Naive thymus-derived CD8-positive, alpha-beta T cell (primary cell): Measurements from ENCODE around the gene CT45A10. TPM values are rescaled to one million over a fixed set of nuclear protein-coding genes. Genes with fewer than 3 reads are reported as not detected.
"Not testable (repeated sequence)": the region's sequence is repeated elsewhere in the genome, so short reads cannot be mapped to it uniquely, and the experiment has no call there.

Experiments
- ATAC-seq, 2 donors: fragments of 150-1000 bp; cut with Tn5 transposase in 1 of 2; sonication (Bioruptor Pico), chemical (Tn5 transposase) in 1 of 2; 1 replicate in 1 of 2; 2 replicates in 1 of 2; pipeline ENCODE4 v1.10.0; 2021; ENCODE audit warnings: mild to moderate bottlenecking in 2 of 2, moderate library complexity in 2 of 2
- POLR2A ChIA-PET: fragments of 350-600 bp; sonication (Branson Sonifier 250); formaldehyde crosslinking; loops from one replicate; lab custom pipeline; 2021; ENCODE audit warnings: antibody characterized with exemption; lab: Charles Lee
- DNase-seq, 10 donors: peaks; one replicate each; pipeline versions ENCODE4 v3.0.0 to v3.0.0-alpha.2; 2020 to 2022
- H3K27ac Mint-ChIP-seq, 10 donors: one replicate each; pipeline ENCODE4 v1.8.0; 2020 to 2022; ENCODE audit warnings: mild to moderate bottlenecking in 10 of 10, mixed read lengths in 10 of 10, moderate library complexity in 4 of 10, inconsistent platforms in 1 of 10
- H3K27me3 Mint-ChIP-seq, 5 donors: one replicate each; pipeline ENCODE4 v1.8.0; 2021 to 2022; ENCODE audit warnings: mixed read lengths in 5 of 5
- H3K36me3 Mint-ChIP-seq, 3 donors: one replicate each; pipeline ENCODE4 v1.8.0; 2020 to 2022; ENCODE audit warnings: mixed read lengths in 3 of 3, mild to moderate bottlenecking in 2 of 3, inconsistent platforms in 1 of 3
- H3K4me1 Mint-ChIP-seq, 4 donors: one replicate each; pipeline ENCODE4 v1.8.0; 2021 to 2022; ENCODE audit warnings: mixed read lengths in 4 of 4
- H3K4me3 Mint-ChIP-seq, 10 donors: one replicate each; pipeline ENCODE4 v1.8.0; 2020 to 2022; ENCODE audit warnings: mild to moderate bottlenecking in 10 of 10, mixed read lengths in 10 of 10, moderate library complexity in 6 of 10, inconsistent platforms in 1 of 10
- H3K9me3 Mint-ChIP-seq, 9 donors: one replicate each; pipeline ENCODE4 v1.8.0; 2020 to 2022; ENCODE audit warnings: mixed read lengths in 9 of 9, mild to moderate bottlenecking in 3 of 9, inconsistent platforms in 1 of 9, moderate library complexity in 1 of 9
- polyA plus RNA-seq, 3 donors: library from polyadenylated mRNA; unstranded; fragments of 300-500 nt; fragmentation: Illumina TruSeq; gene quantifications; one replicate each; pipeline ENCODE4 v1.2.3, GENCODE V29; 2021
- total RNA-seq, 8 experiments: library from RNA in 2 of 8; stranded (reverse) in 2 of 8; gene quantifications; one replicate each; pipeline ENCODE4 v1.2.3 and lab custom pipeline; 2021 to 2026

The CT45A10 gene
- total RNA-seq (not detected), polyA plus RNA-seq (not detected), total RNA-seq (lab: John Stamatoyannopoulos, UW) (0 reads per million in 6 experiments)

- Mint-ChIP-seq H3K36me3 (no peaks in the 10 kb centered on the region), H3K4me1 (no peaks in the 10 kb centered on the region), H3K27ac (peak within 1 kb of the TSS in 1 of 10 donors; percentile 37), H3K4me3 (no peak within 1 kb of the TSS), H3K27me3 (peaks cover 0 to 4% (median 2%) of the 10 kb centered on the region in 5 donors), H3K9me3 (no peaks in the 10 kb centered on the region)
- POLR2A ChIA-PET = no interaction called here
- DNase-seq = no peak
- ATAC-seq = no peak
Measured at GRCh38 chrX:135893294-135893817, at the start of gene CT45A10, which contains the start of gene SAGE1. Gene CT45A10 (minus strand): TSS chrX:135893444. CDS start chrX:135885344, 8,100 bp downstream. Gene SAGE1 (plus strand): TSS chrX:135893716. CDS start chrX:135896243, 2,527 bp downstream.

GRCh38 chrX:135931644-135932487 lies 38.6 kb upstream of the CT45A10 start:
- peaks cover 0 to 7% (median 0%) of the 10 kb centered on the region in 9 donors for H3K9me3 Mint-ChIP-seq
- POLR2A ChIA-PET = no interaction called here
- DNase-seq (peak in 8 of 10 donors; percentile 1 to 39 (median 18)), ATAC-seq (no peak)
- no peak overlapping the region for H3K4me3 Mint-ChIP-seq
- no peak overlapping the region for H3K27ac Mint-ChIP-seq
- no peaks in the 10 kb centered on the region for H3K27me3 Mint-ChIP-seq
- no peaks in the 10 kb centered on the region for H3K36me3 Mint-ChIP-seq
- peaks cover 0 to 2% (median 0%) of the 10 kb centered on the region in 4 donors for H3K4me1 Mint-ChIP-seq

- Mint-ChIP-seq H3K36me3 (no peaks in the 10 kb centered on the region), H3K27me3 (no peaks in the 10 kb centered on the region), H3K4me1 (peaks cover 0 to 2% (median 0%) of the 10 kb centered on the region in 4 donors), H3K27ac (no peak overlapping the region), H3K4me3 (no peak overlapping the region), H3K9me3 (no peaks in the 10 kb centered on the region)
- ATAC-seq (no peak), DNase-seq (no peak)
- POLR2A ChIA-PET = no interaction called here
Measured at GRCh38 chrX:135927897-135928296, 34.7 kb upstream of the CT45A10 start.

GRCh38 chrX:135923353-135923752 lies 30.1 kb upstream of the CT45A10 start:
- no peak overlapping the region for H3K4me3 Mint-ChIP-seq
- H3K9me3 Mint-ChIP-seq = no peaks in the 10 kb centered on the region
- H3K27ac Mint-ChIP-seq = no peak overlapping the region
- H3K36me3 Mint-ChIP-seq = no peaks in the 10 kb centered on the region
- H3K4me1 Mint-ChIP-seq = no peaks in the 10 kb centered on the region
- ATAC-seq (no peak), DNase-seq (no peak)
- H3K27me3 Mint-ChIP-seq = peaks cover 0 to 6% (median 0%) of the 10 kb centered on the region in 5 donors
- POLR2A ChIA-PET = no interaction called here

GRCh38 chrX:135920516-135920915 lies 27.3 kb upstream of the CT45A10 start:
- H3K4me1 Mint-ChIP-seq, DNase-seq, H3K27me3 Mint-ChIP-seq, POLR2A ChIA-PET, H3K27ac Mint-ChIP-seq, ATAC-seq, H3K9me3 Mint-ChIP-seq, H3K36me3 Mint-ChIP-seq, H3K4me3 Mint-ChIP-seq: not testable (repeated sequence)

- DNase-seq (no peak), ATAC-seq (no peak)
- POLR2A ChIA-PET = no interaction called here
- Mint-ChIP-seq H3K36me3 (no peaks in the 10 kb centered on the region), H3K4me1 (no peaks in the 10 kb centered on the region), H3K4me3 (no peak overlapping the region), H3K27me3 (peaks cover 0 to 4% (median 0%) of the 10 kb centered on the region in 5 donors), H3K27ac (no peak overlapping the region), H3K9me3 (no peaks in the 10 kb centered on the region)
Measured at GRCh38 chrX:135914404-135914803, 21.2 kb upstream of the CT45A10 start.

GRCh38 chrX:135910251-135910650 lies 17.0 kb upstream of the CT45A10 start:
- H3K27me3 Mint-ChIP-seq = peaks cover 0 to 8% (median 0%) of the 10 kb centered on the region in 5 donors
- H3K9me3 Mint-ChIP-seq = peaks cover 0 to 3% (median 0%) of the 10 kb centered on the region in 9 donors
- DNase-seq (no peak), ATAC-seq (no peak)
- no peaks in the 10 kb centered on the region for H3K36me3 Mint-ChIP-seq
- H3K27ac Mint-ChIP-seq = no peak overlapping the region
- H3K4me1 Mint-ChIP-seq = no peaks in the 10 kb centered on the region
- no peak overlapping the region for H3K4me3 Mint-ChIP-seq
- POLR2A ChIA-PET = no interaction called here

- POLR2A ChIA-PET = no interaction called here
- no peaks in the 10 kb centered on the region for H3K9me3 Mint-ChIP-seq
- H3K4me3 Mint-ChIP-seq = no peak overlapping the region
- H3K27ac Mint-ChIP-seq = no peak overlapping the region
- H3K4me1 Mint-ChIP-seq = no peaks in the 10 kb centered on the region
- no peaks in the 10 kb centered on the region for H3K36me3 Mint-ChIP-seq
- ATAC-seq = no peak
- peaks cover 0 to 4% (median 2%) of the 10 kb centered on the region in 5 donors for H3K27me3 Mint-ChIP-seq
- DNase-seq = no peak
Measured at GRCh38 chrX:135892781-135893180, 463 bp downstream of the CT45A10 start.

- POLR2A ChIA-PET = no interaction called here
Measured at GRCh38 chrX:135890087-135890585, 3.1 kb downstream of the CT45A10 start.

GRCh38 chrX:135888976-135889375 lies 4.3 kb downstream of the CT45A10 start:
- H3K4me1 Mint-ChIP-seq, H3K4me3 Mint-ChIP-seq, POLR2A ChIA-PET, H3K27me3 Mint-ChIP-seq, H3K27ac Mint-ChIP-seq, ATAC-seq, H3K9me3 Mint-ChIP-seq, H3K36me3 Mint-ChIP-seq: not testable (repeated sequence)
- DNase-seq = peak in 1 of 10 donors; percentile 11

More at GRCh38 chrX:135890087-135890585, 3.1 kb downstream of the CT45A10 start:
- DNase-seq (no peak), ATAC-seq (no peak)
- Mint-ChIP-seq H3K27ac (no peak overlapping the region), H3K4me3 (no peak overlapping the region), H3K4me1 (no peaks in the 10 kb centered on the region), H3K36me3 (no peaks in the 10 kb centered on the region), H3K27me3 (peaks cover 0 to 4% (median 2%) of the 10 kb centered on the region in 5 donors), H3K9me3 (no peaks in the 10 kb centered on the region)

GRCh38 chrX:135888230-135888629 lies 5.0 kb downstream of the CT45A10 start:
- ATAC-seq, H3K27me3 Mint-ChIP-seq, H3K4me1 Mint-ChIP-seq, POLR2A ChIA-PET, H3K4me3 Mint-ChIP-seq, H3K9me3 Mint-ChIP-seq, H3K36me3 Mint-ChIP-seq, H3K27ac Mint-ChIP-seq, DNase-seq: not testable (repeated sequence)

- H3K4me1 Mint-ChIP-seq, POLR2A ChIA-PET, DNase-seq, H3K27me3 Mint-ChIP-seq, H3K27ac Mint-ChIP-seq, H3K9me3 Mint-ChIP-seq, H3K36me3 Mint-ChIP-seq, H3K4me3 Mint-ChIP-seq, ATAC-seq: not testable (repeated sequence)
Measured at GRCh38 chrX:135882741-135883140, 10.5 kb downstream of the CT45A10 start.

GRCh38 chrX:135871712-135872111 lies 21.5 kb downstream of the CT45A10 start, which contains the start of gene CT45A9:
Gene CT45A9 (minus strand): TSS chrX:135871812. CDS start chrX:135868061, 3,751 bp downstream.
- H3K27me3 Mint-ChIP-seq, H3K36me3 Mint-ChIP-seq, H3K4me3 Mint-ChIP-seq, H3K27ac Mint-ChIP-seq, ATAC-seq, DNase-seq, H3K9me3 Mint-ChIP-seq, POLR2A ChIA-PET, H3K4me1 Mint-ChIP-seq: not testable (repeated sequence)
